ENCODE data around the gene ATG7. TPM values are rescaled to one million over a fixed set of nuclear protein-coding genes. Genes with fewer than 3 reads are reported as not detected.
"Not testable (repeated sequence)": the region's sequence is repeated elsewhere in the genome, so short reads cannot be mapped to it uniquely, and the experiment has no call there.

ATG7 gene
- total RNA-seq, 1 donor from 2014 or later = 61.7 TPM

GRCh38 chr3:11435440-11436165 lies 163.4 kb downstream of the ATG7 start:
- TF ChIP-seq CTCF (IDR thresholded peaks at IDR 0.05) = no peak
- no peak for DNase-seq
- no peak overlapping the region for H3K27ac ChIP-seq

GRCh38 chr3:11436775-11437174 lies 164.6 kb downstream of the ATG7 start:
- TF ChIP-seq CTCF (IDR thresholded peaks at IDR 0.05) = no peak
- Histone ChIP-seq H3K27ac (no peak overlapping the region), H3K4me3 (no peak overlapping the region), H3K27me3 (ENCODE audit: low read depth) (no peaks in the 10 kb centered on the region), H3K36me3 (no peaks in the 10 kb centered on the region), H3K9me3 (no peaks in the 10 kb centered on the region), H3K4me1 (peaks cover 9% of the 10 kb centered on the region)
- DNase-seq = no peak
- no peak for ATAC-seq
- intact Hi-C loops (cut with DNase I) = no loop called here

More at GRCh38 chr3:11435440-11436165, 163.4 kb downstream of the ATG7 start:
- Histone ChIP-seq H3K36me3 (no peaks in the 10 kb centered on the region), H3K4me1 (peaks cover 9% of the 10 kb centered on the region), H3K27me3 (ENCODE audit: low read depth) (no peaks in the 10 kb centered on the region), H3K9me3 (no peaks in the 10 kb centered on the region), H3K4me3 (no peak overlapping the region)
- no peak for ATAC-seq
- intact Hi-C loops (cut with DNase I) = no loop called here

- Histone ChIP-seq H3K36me3 (no peaks in the 10 kb centered on the region), H3K9me3 (no peaks in the 10 kb centered on the region), H3K4me3 (no peak overlapping the region), H3K27me3 (ENCODE audit: low read depth) (no peaks in the 10 kb centered on the region), H3K4me1 (peaks cover 9% of the 10 kb centered on the region), H3K27ac (no peak overlapping the region)
- TF ChIP-seq CTCF (IDR thresholded peaks at IDR 0.05) = no peak
- intact Hi-C loops (cut with DNase I) = no loop called here
- no peak for DNase-seq
- no peak for ATAC-seq
Observed at GRCh38 chr3:11437506-11437905, 165.3 kb downstream of the ATG7 start.

GRCh38 chr3:11438646-11439045 lies 166.4 kb downstream of the ATG7 start:
- no peak overlapping the region for H3K27ac ChIP-seq
- H3K27me3 ChIP-seq (ENCODE audit: low read depth) = no peaks in the 10 kb centered on the region
- intact Hi-C loops (cut with DNase I) = no loop called here
- no peaks in the 10 kb centered on the region for H3K9me3 ChIP-seq
- DNase-seq = no peak
- no peak for ATAC-seq
- H3K4me1 ChIP-seq = peaks cover 6% of the 10 kb centered on the region
- H3K4me3 ChIP-seq = no peak overlapping the region
- no peaks in the 10 kb centered on the region for H3K36me3 ChIP-seq
- peak; percentile 8 for TF ChIP-seq CTCF (IDR thresholded peaks at IDR 0.05)

GRCh38 chr3:11441346-11441745 lies 169.1 kb downstream of the ATG7 start:
- ATAC-seq; H3K9me3 ChIP-seq; H3K4me1 ChIP-seq; H3K4me3 ChIP-seq; H3K27ac ChIP-seq; intact Hi-C loops (cut with DNase I); H3K36me3 ChIP-seq; DNase-seq; H3K27me3 ChIP-seq (ENCODE audit: low read depth): not testable (repeated sequence)

GRCh38 chr3:11444404-11444803 lies 172.2 kb downstream of the ATG7 start:
- intact Hi-C loops (cut with DNase I) = no loop called here
- Histone ChIP-seq H3K36me3 (no peaks in the 10 kb centered on the region), H3K4me1 (no peaks in the 10 kb centered on the region), H3K9me3 (no peaks in the 10 kb centered on the region), H3K4me3 (no peak overlapping the region), H3K27ac (no peak overlapping the region), H3K27me3 (ENCODE audit: low read depth) (no peaks in the 10 kb centered on the region)
- no peak for DNase-seq
- ATAC-seq = no peak
- TF ChIP-seq CTCF (IDR thresholded peaks at IDR 0.05) = no peak

GRCh38 chr3:11445193-11445592 lies 173.0 kb downstream of the ATG7 start:
- ATAC-seq; H3K4me1 ChIP-seq; DNase-seq; H3K36me3 ChIP-seq; H3K27ac ChIP-seq; intact Hi-C loops (cut with DNase I); H3K27me3 ChIP-seq (ENCODE audit: low read depth); H3K4me3 ChIP-seq; H3K9me3 ChIP-seq: not testable (repeated sequence)

All from lower lobe of right lung (tissue), 2 donors.